Cerebellar cortex (tissue), 1 donor: Measurements from ENCODE around the gene MBD3L3.
"Not testable (repeated sequence)": the region's sequence is repeated elsewhere in the genome, so short reads cannot be mapped to it uniquely, and the experiment has no call there.

Experiments used
- DNase-seq: peaks from one replicate; pipeline ENCODE4 v3.0.0-alpha.2; 2015; ENCODE audit warnings: low spot score

MBD3L3 gene

DNA sequence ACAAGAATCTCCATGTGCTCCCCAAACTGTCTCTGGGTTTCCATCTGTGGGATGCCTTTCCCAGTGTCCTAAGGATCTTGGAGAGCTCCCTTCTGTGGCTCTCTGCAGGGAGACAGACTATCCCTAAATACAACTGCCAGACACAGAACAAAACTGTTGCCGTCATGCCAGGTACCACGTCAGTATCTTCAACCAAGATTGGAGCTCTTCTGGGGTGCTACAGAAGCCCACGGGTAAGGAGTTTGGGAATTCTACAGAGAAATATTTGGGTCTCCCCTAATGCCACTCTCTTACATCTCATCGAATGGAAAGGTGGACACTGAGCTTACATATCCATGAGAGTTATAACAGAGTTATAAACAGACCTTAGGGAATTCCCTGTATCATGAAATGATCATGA is 4.9 kb upstream of the MBD3L3 start:
- DNase-seq: no peak

DNA sequence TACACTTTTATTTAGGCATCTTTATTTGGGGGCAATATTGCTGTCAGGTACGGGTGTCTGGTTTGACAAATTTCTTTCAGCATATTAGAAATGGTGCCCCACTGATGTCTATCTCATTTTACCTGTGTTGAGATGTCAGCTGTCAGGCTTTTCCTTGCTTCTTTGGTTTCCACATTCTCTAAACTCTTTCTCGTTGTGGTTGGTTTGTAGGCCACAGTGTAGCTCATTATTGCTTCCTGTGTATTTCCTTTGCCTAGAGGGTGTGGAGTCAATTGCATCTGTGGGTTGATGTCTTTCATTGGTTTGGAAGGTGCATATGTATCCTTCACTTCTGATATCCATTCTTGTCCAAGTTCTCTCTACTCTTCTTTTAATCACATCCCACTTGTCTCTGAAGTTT is 1.5 kb upstream of the MBD3L3 start:
- not testable (repeated sequence) for DNase-seq

DNA sequence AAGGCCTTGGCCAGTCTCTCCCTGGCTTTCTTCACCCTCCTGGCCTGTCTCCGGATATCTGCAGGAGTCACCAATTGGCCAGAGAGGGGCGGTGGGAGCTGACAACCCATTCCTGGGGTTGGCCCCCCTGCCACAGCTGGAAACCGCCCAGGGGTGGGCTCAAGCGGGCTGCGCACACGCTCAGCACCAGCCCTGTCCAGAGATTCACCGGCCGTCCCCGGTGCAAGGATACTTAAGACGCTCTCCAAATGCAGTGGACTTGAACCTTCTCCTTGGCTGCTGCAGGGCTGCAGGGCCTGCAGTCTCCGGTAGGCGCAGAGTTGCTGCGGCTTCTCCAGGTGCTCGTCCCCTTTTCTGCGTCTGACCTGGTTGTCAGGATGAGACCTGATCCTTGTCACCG is 2.1 kb downstream of the MBD3L3 start:
- DNase-seq: not testable (repeated sequence)

DNA sequence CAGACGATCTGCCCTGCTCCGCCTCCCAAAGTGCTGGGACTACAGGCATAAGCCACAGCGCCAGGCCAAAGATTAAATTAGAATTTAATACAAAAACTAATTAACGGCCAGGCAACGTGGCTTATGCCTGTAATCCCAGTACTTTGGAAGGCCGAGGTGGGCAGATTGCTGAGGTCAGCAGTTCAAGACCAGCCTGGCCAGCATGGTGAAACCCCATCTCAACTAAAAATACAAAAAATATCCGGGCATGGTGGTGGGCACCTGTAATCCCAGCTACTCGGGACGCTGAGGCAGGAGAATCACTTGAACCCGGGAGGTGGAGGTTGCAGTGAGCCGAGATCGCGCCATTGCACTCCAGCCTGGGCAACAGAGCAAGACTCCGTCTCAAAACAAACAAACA is 2.8 kb downstream of the MBD3L3 start:
- DNase-seq: not testable (repeated sequence)

DNA sequence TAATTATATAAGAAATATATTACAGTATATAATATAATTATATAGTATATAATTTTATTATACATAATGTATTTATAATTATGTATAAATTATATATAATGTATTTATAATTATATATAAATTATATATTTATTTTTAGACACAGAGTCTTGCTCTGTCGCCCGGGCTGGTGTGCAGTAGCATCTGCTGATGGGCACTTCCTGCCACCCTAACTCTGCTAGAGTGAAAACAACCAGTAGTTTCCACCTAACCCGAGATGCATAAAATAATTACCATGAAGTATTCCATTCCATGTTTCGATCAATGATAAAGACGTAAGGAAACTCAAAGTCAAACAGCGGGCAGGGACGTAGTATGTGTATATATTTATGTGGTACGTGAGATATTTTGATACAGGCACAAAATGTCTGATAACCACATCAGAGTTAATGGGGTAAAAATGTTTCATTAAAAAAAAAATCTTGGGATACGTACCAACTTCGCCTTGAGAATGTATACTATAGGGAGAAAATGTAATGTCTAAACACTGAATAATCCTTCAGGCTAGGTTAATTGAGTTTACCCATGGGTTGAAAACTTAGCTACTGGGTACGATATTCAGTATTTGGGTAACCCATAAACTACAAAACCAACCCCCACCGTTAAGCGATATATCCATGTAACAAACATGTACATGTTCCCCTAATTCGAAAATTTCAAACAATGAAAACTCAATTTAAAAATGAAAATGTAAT is 3.7 kb downstream of the MBD3L3 start:
- DNase-seq: not testable (repeated sequence)

DNA sequence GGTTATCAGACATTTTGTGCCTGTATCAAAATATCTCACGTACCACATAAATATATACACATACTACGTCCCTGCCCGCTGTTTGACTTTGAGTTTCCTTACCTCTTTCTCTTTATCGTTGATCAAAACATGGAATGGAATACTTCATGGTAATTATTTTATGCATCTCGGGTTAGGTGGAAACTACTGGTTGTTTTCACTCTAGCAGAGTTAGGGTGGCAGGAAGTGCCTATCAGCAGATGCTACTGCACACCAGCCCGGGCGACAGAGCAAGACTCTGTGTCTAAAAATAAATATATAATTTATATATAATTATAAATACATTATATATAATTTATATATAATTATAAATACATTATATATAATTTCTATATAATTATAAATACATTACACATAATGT is 5.6 kb downstream of the MBD3L3 start:
- not testable (repeated sequence) for DNase-seq

DNA sequence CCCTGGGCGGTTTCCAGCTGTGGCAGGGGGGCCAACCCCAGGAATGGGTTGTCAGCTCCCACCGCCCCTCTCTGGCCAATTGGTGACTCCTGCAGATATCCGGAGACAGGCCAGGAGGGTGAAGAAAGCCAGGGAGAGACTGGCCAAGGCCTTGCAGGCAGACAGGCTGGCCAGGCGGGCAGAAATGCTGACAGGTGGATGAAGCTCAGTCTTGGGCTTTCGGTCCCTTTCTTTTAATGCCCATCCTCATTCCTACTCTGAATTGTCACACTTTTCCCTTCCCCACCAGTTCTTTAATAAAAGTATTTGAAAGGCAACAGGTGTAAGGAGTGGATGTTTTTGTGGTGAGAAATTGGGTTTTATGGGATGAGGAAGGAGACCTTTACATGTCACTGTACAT is 7.1 kb downstream of the MBD3L3 start:
- not testable (repeated sequence) for DNase-seq

DNA sequence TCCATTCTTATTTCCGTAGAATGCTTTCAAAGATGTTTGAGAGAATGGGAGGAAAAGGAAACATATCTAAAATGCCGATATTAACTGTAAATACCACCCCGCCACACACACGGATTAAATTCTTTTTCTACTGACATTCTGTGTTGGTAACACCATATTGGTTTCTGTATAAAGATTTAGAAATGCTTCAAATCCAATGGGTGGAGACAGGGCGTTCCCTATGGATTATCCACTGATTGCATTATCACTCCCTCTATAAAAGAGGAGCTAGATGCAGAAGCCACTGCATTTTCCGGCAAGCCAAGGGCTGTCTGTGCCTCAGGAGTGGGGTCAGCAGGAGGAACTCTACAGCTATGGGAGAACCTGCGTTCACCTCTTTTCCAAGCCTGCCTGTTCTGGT is 9.5 kb downstream of the MBD3L3 start, which contains the start of gene MBD3L2:
MBD3L2 (plus strand) TSS at position 301 of the 400 bp plus-strand sequence; CDS start at position 354, 53 bp downstream.
- DNase-seq: not testable (repeated sequence)

DNA sequence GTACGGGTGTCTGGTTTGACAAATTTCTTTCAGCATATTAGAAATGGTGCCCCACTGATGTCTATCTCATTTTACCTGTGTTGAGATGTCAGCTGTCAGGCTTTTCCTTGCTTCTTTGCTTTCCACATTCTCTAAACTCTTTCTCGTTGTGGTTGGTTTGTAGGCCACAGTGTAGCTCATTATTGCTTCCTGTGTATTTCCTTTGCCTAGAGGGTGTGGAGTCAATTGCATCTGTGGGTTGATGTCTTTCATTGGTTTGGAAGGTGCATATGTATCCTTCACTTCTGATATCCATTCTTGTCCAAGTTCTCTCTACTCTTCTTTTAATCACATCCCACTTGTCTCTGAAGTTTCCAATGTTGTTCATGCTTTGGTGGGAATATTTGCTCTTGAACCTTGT is 16.9 kb downstream of the MBD3L3 start:
- not testable (repeated sequence) for DNase-seq

DNA sequence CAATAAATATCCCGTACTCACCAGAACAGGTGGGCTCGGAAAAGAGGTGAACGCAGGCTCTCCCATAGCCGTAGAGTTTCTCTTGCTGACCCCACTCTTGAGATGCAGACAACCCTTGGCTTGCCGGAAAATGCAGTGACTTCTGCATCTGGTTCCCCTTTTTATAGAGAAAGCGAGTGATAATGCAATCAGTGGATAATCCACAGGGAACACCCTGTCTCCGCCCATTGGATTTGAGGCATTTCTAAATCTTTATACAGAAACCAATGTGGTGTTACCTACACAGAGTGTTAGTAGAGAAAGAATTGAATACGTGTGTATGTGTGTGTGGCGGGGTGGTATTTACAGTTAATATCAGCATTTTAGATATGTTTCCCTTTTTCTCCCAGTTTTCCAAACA is 18.4 kb downstream of the MBD3L3 start, which contains the start of gene MBD3L4:
MBD3L4 (minus strand) TSS at position 101 of the 400 bp plus-strand sequence; CDS start at position 66, 35 bp downstream.
- DNase-seq: not testable (repeated sequence)

DNA sequence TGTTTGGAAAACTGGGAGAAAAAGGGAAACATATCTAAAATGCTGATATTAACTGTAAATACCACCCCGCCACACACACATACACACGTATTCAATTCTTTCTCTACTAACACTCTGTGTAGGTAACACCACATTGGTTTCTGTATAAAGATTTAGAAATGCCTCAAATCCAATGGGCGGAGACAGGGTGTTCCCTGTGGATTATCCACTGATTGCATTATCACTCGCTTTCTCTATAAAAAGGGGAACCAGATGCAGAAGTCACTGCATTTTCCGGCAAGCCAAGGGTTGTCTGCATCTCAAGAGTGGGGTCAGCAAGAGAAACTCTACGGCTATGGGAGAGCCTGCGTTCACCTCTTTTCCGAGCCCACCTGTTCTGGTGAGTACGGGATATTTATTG is 28.2 kb downstream of the MBD3L3 start, which contains the start of gene MBD3L5:
MBD3L5 (plus strand) TSS at position 301 of the 400 bp plus-strand sequence; CDS start at position 335, 34 bp downstream.
- not testable (repeated sequence) for DNase-seq

DNA sequence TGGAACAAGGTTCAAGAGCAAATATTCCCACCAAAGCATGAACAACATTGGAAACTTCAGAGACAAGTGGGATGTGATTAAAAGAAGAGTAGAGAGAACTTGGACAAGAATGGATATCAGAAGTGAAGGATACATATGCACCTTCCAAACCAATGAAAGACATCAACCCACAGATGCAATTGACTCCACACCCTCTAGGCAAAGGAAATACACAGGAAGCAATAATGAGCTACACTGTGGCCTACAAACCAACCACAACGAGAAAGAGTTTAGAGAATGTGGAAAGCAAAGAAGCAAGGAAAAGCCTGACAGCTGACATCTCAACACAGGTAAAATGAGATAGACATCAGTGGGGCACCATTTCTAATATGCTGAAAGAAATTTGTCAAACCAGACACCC is 29.7 kb downstream of the MBD3L3 start:
- DNase-seq: not testable (repeated sequence)

DNA sequence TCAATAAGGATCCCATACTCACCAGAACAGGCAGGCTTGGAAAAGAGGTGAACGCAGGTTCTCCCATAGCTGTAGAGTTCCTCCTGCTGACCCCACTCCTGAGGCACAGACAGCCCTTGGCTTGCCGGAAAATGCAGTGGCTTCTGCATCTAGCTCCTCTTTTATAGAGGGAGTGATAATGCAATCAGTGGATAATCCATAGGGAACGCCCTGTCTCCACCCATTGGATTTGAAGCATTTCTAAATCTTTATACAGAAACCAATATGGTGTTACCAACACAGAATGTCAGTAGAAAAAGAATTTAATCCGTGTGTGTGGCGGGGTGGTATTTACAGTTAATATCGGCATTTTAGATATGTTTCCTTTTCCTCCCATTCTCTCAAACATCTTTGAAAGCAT is 37.1 kb downstream of the MBD3L3 start, which contains the start of gene MBD3L2B:
MBD3L2B (minus strand) TSS at position 101 of the 400 bp plus-strand sequence; CDS start at position 67, 34 bp downstream.
- not testable (repeated sequence) for DNase-seq

DNA sequence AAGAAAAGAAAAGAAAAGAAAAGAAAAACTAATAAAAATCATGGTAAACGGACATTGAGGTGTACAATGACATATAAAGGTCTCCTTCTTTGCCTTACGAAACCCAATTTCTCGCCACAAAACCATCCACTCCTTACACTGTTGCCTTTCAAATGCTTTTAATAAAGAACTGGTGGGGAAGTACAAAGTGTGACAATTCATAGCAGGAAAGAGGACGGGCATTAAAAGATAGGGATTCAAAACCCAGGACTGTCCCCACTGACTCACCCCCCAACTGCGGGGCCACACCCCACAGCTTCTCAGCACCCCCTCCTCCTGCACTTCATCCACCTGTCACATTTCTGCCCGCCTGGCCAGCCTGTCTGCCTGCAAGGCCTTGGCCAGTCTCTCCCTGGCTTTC is 39.6 kb downstream of the MBD3L3 start:
- no peak for DNase-seq

DNA sequence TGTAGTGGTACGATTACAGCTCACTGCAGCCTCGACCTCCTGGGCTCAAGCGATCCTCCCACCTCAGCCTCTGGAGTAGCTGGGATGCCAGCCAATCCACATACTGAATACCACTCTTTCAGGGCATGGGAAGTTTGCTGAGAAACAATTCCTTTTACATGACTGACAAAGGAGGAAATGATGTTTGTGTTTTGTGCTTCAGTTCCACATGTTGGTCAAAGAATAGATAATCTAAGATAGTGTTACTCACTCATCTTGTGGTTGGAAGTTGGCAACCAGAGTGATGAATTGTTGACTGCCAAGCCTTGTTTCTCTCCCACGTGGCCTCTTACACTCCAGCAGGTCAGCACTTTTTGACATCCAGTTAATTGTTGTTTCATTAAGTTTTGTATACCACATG is 44.8 kb downstream of the MBD3L3 start:
- no peak for DNase-seq

DNA sequence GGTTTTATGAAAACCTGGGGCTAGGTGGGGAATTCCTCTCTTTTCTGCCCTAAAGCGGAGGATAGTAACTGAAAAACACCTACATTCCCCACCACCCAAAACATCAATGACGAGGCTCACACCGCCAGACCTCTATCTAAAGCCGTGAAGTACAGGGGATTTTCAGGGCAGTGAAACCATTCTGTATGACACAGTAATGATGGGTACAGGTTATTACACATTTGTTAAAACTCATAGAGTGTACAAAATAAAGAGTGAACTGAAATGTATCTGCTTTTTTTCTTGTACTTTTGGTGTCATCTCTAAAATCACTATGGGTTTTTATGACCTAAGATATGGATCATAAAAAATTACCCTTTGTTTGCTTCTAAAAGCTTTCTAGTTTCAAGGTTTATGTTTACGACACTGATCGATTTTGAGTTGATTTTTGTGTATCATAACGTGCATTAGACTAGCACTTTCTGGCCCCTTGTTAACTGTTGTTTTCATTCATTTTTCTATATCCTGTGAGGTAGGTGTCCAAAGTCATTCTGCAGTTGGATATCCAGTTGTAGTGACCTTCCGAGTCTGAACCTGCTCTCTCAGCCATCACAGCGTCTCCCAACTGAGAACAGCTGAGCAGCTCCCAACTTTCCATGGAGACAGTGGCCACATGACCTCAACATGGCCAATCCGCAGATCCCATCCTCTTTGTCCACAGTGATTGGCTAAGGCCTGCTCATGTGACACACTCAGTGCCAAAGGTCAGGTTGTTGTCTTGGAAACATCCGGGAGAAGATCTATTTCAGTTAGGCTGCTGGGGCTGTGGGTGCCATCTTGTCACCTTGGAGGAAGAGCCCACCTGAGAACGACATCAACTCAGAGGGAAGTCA is 47.5 kb downstream of the MBD3L3 start:
- no peak for DNase-seq

DNA sequence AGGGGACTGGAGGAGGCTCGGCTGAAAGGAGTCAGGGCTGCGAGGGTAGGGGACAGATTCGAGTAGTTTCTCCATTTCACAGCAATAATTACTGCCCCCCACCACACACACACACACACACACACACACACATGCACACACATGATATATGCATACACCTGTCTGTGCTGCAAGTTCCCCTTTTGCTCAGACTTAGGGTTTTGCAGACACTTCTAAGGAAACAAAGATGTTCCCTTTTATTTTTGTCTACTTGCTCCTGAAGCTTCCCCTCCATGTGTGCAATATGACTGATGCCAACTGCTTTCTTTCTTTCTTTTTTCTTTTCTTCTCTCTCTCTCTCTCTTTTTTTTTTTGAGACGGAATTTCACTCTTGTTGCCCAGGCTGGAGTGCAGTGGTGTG is 50.6 kb downstream of the MBD3L3 start:
- no peak for DNase-seq
